Inferior parietal cortex (tissue), 1 donor: ENCODE data around the gene MOGAT1.
"Not testable (repeated sequence)": the region's sequence is repeated elsewhere in the genome, so short reads cannot be mapped to it uniquely, and the experiment has no call there.

Experiments
- DNase-seq: peaks from one replicate; pipeline ENCODE4 v3.0.0-alpha.2; 2016; ENCODE audit errors: extremely low spot score

The MOGAT1 gene

DNA sequence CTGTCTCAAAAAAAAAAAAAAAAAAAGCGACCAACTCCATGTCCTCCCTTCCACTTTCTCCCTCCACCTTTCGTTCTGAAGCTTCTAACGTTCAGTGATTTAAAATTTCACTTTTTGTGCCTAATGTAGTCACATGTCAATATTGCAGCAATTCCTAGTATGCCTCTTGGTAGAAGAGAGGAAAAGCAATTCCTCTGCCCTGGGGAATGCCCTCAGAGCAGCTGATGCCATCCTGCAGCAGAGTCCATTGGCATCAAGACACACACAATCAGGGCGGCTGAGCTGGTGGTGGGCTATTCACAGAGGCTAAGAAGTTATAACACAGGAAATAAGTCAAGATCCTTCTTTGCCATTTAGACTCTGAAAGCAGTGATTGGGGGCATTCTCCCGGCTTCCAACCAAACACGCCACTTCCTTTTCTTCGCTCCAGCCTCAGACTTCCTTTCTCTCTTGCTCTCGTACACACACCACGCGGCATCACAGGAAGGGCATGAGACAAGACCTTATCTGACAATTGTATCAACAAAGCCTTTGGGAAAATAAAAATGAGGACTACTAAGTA lies 71.9 kb downstream of the MOGAT1 start:
- no peak for DNase-seq

DNA sequence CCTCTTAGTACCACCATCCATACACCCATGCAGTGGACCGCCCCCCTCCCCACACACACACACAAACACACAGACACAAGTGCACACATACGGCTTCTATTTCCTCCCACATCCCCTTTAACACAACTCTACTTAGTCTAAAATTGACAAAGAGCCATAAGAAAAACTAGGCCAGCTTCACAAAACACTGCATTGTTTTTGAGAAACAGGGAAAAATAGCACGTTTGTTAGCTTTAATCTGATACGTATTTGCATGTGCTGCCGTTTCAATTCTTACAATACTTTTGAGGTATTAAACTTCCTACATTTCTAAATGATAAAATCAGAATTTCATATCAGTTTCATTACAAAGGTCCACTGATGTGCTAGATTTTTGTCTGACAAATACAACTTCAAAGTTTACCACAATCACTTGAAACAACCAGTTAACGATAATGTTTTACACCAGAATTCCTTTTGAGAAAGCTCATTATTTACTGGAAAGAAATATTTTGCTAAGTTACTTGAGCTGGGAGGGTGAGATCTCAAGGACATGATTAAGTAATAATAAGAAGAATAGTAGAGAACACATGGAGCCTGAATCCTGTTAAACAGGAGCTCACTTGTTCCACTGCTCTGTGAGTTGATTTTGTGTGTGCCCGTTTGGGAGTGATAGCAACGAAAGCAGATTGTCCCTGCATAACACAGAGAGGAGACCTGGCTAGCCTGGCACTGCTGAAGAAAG lies 74.5 kb downstream of the MOGAT1 start:
- DNase-seq, result no peak

DNA sequence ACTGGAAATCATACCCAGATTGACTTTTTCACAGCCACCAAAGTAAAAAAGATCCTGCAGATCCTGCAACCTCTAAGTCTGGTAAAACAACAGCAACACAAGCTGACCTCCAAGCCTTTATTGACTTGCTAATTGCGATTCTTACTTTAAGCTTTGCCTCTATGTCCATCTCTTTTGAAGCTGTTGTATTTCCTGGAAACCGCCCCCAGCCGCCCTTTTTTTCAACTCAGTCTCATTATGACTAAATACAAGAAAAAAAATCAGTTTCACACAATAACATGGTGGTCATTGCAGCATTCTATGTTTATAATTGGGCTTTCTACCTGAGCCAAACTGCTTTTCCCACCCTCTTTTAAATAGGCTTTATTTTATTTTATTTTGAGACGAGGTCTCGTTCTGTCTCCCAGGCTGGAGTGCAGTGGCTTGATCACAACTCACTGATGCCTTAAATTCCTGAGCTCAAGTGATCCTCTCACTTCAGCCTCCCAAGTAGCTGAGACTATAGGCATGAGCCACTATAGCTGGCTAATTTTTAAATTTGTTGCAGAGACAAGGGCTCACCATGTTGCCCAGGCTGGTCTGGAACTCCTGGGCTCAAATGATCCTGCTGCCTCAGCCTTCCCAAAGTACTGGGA lies 76.2 kb downstream of the MOGAT1 start:
- no peak for DNase-seq

DNA sequence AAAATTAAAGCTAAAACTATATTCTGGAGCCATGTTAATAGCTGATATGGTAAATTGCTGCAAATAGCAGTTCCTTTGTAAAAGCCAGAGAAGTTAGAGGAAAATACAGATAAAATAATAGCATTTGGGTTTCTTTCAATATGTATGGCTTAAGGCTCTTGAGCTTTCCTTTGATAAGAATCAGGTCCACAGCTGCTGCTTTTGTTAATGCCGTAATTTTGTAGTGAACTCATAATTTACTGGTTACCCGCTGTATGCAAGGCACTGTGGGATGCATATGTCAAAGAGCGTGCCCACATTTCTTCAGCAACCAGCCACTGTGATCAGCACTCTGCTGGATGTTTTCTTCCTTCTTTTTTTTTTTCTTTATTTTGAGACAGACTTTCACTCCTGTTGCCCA lies 79.1 kb downstream of the MOGAT1 start:
- no peak for DNase-seq

DNA sequence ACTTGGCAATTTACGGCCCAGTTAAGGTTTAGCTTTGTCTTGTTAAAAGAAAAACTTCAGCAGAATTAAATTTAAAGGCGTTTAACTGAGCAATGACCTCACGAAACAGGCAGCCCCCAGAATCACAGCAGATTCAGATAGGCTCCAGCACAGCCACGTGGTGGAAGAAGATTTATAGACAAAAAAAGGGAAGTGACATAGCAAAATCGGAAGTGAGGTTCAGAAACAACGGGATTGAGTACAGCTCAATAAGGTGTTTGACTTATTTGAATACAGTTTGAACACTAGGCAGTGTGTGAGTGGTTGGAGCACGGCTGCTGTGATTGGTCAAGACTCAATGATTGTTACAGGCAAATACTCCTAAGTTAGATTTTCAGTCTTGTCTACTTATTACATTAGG lies 79.8 kb downstream of the MOGAT1 start:
- DNase-seq, result no peak

DNA sequence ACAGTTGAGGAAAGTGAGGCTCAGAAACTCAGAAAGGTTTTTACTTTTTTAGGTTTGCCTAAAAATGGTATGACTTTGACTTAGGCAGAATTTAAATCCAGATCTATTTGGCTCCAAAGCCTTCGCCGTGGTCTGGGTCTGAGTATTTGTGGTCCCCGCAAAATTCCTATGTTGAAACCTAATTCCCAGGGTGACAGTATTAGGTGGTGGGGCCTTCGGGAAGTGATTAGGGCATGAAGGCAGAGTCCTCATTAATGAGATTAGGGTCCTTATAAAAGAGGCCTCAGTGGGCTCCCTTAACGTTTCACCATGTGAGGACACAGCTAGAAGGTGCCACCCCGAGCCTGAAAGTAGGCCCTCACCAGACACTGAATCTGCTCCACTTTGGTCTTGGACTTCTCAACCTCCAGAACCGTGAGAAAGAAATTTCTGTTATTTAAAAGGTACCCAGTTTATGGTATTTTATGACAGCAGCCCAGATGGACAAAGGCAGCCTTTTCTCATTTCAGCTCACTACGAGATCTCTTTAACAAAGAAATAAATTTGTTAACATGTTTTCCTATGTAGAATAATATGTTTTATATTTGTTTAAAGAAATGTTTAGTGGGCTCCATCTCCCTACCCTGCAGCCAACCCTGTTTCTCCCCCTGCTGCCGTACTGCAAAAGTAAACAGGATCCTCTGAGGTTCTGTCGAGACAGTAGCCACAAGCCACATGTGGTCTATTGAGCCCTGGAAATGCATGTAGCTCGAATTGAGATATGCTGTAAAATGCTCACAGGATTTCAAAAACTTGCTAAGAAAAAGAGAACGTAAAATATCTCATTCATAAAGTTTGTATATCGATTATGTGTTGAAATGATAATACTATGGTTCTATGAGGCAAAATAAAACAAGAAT lies 80.6 kb downstream of the MOGAT1 start:
- no peak for DNase-seq

DNA sequence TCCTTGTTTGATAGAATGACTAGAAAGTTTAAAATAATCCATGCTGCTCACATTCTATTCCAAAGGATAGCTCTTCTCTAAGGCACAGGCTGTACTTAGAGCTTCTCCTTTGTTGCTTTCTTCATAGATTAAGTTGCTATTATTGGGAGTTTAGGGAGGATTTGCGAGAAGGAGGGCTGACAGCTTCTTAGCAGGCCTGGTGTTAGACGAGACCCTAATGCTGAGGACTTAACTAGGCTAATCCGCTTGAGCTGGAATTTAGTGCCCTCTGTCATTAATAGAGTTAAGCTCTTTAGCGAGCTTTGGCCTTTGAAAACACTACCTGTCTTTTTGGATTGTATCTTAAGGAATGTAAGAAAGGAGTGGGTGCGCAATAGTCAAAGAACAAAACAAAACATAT lies 81.3 kb downstream of the MOGAT1 start:
- no peak for DNase-seq

DNA sequence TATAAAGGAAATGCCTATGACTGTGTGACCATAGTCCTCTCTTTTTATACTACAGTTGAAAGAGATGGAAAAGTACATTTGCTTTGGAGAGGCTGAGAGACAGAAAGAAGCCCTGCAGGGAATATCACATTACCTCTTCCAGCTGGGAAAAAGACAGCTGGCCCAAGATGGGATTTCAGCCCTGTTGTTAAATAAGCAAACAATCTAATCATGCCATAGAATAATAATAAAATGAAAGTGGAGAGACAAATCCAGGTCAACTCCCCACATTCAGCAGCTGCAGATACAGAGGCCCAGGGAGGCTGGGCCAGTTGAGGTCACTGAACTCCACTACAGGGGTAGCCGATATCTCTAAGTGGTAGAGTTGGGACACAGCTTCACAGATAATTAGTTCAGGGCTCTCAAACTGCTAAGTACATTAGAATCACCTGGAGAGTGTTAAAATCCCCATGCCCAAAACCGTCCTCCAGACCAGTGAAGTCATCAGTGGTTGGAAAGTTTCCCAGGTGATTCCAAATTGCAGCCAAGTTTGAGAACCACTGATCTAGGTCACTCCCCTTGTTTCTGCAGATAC lies 81.9 kb downstream of the MOGAT1 start:
- no peak for DNase-seq

DNA sequence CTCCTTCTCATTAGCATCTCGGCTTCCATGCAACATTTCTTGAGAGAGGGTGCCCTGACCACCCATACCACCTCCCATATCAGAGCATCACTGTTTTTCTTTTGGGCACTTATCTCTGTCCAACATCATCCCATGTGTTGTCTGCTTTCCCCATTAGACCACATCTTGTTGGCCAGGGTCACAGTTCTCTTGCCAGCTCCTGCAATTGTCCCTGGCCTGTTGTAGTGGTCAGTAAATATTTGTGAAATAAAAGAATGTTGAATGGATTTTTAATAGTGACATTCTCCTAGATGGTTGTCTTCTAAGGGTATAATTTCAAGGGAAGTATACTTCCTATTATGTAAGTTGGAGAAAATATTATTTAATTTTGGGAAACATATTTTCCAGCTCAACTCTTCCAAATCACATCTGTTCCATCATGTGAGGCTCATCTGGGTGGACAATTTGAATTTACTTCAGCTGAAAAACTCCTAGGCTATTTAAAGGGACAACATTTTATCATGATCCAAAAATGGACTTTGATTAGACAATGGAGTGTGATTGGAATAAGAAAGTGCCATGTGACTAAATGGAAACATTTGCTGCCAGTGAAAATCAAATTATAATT lies 83.0 kb downstream of the MOGAT1 start:
- no peak for DNase-seq

DNA sequence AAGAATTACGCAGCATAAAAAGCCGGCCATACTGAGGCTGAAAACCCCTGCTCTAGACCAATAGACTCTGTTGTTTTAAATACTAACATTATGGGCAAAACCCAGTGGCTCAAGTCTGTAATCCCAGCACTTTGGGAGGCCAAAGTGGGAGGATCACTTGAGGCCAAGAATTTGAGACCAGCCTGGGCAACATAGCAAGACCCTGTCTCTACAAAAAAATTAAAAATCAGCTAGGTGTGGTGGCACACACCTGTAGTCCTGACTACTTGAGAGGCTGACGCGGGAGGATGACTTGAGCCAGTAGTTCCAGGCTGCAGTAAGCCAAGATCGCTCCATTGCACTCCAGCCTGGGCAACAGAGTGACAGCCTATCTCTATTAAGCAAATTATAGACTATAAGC lies 84.1 kb downstream of the MOGAT1 start:
- not testable (repeated sequence) for DNase-seq

DNA sequence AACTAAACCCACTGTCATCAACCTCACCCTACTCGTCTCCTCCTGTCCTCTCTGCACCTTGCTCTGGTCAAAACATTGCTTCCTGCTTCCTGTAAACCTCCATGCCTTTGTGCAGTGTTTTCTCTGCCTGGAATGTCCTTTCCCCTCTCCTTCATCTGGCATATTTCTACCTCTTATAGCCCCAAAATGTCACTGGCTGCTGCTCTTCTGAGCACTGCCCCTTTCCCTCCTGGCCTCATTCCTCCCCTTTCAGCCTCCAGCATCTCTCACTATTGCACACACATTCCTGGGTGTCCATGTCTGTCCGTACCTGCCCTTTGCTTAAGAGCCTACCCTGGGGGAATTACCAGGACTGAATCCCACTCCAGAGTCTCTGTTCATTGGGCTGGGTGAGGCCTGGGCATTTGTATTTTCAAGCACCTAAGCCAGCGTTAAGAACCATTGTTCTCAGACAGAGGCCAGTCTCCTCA lies 84.9 kb downstream of the MOGAT1 start:
- no peak for DNase-seq

DNA sequence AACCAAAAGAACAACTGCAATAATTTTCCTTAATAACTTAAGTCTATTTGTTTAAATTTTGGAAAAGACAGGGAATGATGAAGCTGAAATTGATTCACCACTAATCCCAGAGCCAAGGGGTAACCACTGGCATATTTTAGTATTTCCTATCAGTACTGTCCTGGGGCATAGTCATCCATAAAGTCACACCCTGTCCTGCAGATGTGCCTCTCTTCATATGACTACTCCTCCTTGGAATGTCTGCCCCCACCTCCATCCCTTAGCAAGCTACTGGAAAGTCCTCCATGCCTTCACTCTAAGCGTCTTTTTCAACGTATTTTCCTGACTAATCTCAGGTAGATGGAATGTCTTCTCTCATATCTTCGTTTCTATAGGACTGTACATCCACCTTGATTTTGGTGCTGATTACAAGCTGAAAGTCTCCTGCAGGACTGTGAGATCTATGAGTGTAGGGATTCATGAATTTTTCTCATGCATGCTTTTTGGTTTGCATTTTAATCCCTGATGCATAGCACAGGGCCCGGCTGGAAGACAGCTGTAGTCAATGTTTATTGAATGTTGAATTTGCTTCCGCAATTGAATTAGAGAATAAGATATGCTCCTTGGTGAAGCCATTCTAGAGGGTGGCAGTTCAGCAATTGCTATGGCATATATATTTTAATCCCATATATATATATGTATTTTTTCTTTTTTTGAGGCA lies 85.6 kb downstream of the MOGAT1 start:
- DNase-seq, result no peak
